Ishikawa (cell line): ENCODE measurements around the gene DNA2.

Experiments
- CEBPB ChIP-seq: IDR thresholded peaks from 2 replicates; pipeline ENCODE4 v1.6.1; 2012
- EP300 ChIP-seq: IDR thresholded peaks from 2 replicates; pipeline ENCODE4 v1.6.1; 2012; ENCODE audit warnings: borderline replicate concordance
- RAD21 ChIP-seq: IDR thresholded peaks from 2 replicates; pipeline ENCODE4 v1.6.1; 2012; ENCODE audit warnings: low read depth
- TAF1 ChIP-seq: IDR thresholded peaks from 2 replicates; pipeline ENCODE4 v1.6.1; 2012; ENCODE audit warnings: low read depth, mild to moderate bottlenecking
- TCF12 ChIP-seq: IDR thresholded peaks from 2 replicates; pipeline ENCODE4 v1.6.1; 2012; ENCODE audit warnings: low read depth
- TF ChIP-seq, protein P1 (sequence below): IDR thresholded peaks from 2 replicates; pipeline ENCODE4 v1.6.1; 2012
- TF ChIP-seq, protein P2 (sequence below): IDR thresholded peaks from 2 replicates; pipeline ENCODE4 v1.6.1; 2012; ENCODE audit warnings: low read depth, mild to moderate bottlenecking

DNA sequence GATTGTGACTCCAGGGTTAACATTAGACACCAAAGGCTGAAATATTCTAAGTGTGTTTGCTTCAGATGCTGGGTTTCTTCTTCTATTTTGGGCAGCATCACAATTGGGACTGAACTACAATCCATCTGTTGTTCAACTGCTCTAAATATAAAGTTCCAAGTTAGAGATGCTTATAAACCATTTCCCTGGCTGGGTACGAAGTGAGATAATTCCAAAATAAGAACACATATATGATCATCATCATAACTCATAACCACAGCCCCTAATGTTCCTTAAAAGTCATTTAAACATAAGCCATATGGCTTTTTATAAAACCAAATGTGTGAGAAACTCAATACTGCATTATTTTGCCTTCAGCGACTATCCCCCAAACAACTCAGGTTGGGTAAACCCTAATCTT is 28.8 kb downstream of the DNA2 start:
- TF ChIP-seq TAF1 (no peak), TCF12 (no peak), CEBPB (no peak), EP300 (no peak), RAD21 (no peak)
- TF ChIP-seq, protein P1, sequence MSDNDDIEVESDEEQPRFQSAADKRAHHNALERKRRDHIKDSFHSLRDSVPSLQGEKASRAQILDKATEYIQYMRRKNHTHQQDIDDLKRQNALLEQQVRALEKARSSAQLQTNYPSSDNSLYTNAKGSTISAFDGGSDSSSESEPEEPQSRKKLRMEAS = no peak
- TF ChIP-seq, protein P2, sequence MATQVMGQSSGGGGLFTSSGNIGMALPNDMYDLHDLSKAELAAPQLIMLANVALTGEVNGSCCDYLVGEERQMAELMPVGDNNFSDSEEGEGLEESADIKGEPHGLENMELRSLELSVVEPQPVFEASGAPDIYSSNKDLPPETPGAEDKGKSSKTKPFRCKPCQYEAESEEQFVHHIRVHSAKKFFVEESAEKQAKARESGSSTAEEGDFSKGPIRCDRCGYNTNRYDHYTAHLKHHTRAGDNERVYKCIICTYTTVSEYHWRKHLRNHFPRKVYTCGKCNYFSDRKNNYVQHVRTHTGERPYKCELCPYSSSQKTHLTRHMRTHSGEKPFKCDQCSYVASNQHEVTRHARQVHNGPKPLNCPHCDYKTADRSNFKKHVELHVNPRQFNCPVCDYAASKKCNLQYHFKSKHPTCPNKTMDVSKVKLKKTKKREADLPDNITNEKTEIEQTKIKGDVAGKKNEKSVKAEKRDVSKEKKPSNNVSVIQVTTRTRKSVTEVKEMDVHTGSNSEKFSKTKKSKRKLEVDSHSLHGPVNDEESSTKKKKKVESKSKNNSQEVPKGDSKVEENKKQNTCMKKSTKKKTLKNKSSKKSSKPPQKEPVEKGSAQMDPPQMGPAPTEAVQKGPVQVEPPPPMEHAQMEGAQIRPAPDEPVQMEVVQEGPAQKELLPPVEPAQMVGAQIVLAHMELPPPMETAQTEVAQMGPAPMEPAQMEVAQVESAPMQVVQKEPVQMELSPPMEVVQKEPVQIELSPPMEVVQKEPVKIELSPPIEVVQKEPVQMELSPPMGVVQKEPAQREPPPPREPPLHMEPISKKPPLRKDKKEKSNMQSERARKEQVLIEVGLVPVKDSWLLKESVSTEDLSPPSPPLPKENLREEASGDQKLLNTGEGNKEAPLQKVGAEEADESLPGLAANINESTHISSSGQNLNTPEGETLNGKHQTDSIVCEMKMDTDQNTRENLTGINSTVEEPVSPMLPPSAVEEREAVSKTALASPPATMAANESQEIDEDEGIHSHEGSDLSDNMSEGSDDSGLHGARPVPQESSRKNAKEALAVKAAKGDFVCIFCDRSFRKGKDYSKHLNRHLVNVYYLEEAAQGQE = no peak
